ENCODE measurements around the gene CHGA.
A peak's percentile ranks its signal among the peaks of the same experiment; 100 is the strongest.

Gene CHGA

GRCh38 chr14:92961567-92961855 is 38.6 kb downstream of the CHGA start:
- no peak overlapping the region for H3K27ac Mint-ChIP-seq
- DNase-seq, result no peak
- peaks cover 20 to 31% of the 10 kb centered on the region in 2 donors for H3K36me3 Mint-ChIP-seq
- H3K4me3 Mint-ChIP-seq, result no peak overlapping the region
- H3K4me1 Mint-ChIP-seq, result peaks cover 8 to 11% of the 10 kb centered on the region in 2 donors
- H3K9me3 Mint-ChIP-seq, result no peaks in the 10 kb centered on the region
- H3K27me3 Mint-ChIP-seq, result no peaks in the 10 kb centered on the region
- ATAC-seq (replicated peaks), result no peak

DNA sequence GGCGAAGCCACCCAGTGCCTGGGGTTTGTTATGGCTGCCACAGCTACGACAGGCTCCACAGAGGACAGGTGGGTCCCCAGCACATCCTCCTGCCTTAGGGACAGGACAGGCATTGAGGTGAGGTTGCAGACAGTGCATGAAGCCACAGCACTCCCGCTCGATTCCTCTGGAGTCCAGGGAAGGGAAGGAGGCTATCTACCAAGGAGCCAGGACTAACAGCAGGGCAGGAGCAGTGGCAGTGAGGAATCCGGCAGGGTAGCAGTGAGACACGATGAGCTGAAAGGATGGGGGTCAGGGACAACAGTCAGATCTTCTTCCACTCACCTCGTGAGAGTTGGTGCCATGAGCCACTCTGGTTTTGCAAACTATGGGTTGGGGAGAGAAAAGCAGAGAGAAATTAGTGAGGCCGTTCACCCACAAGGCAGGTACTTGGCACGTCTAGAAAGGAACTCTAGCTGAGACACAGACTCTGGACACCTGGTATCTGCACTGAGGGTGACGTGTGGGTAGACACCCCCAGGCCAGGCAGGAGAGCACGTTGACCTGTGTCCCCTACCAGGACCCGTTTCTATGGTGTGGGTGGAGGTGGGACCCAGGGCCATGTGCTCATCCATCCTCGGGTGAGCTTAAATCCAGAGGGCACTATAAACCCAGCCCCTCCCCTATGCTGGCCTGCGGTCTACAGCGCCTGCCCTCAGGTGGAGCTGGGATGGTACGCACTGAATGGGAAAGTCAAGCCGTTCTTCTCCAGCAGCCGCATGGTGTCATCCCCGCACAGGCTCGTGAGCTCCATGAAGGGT is 39.3 kb downstream of the CHGA start:
- H3K36me3 Mint-ChIP-seq, result peaks cover 19 to 29% of the 10 kb centered on the region in 2 donors
- H3K4me1 Mint-ChIP-seq, result peaks cover 8 to 13% of the 10 kb centered on the region in 2 donors
- H3K27ac Mint-ChIP-seq, result no peak overlapping the region
- H3K9me3 Mint-ChIP-seq, result no peaks in the 10 kb centered on the region
- no peak overlapping the region for H3K4me3 Mint-ChIP-seq
- ATAC-seq (replicated peaks), result no peak
- DNase-seq, result no peak
- no peaks in the 10 kb centered on the region for H3K27me3 Mint-ChIP-seq

DNA sequence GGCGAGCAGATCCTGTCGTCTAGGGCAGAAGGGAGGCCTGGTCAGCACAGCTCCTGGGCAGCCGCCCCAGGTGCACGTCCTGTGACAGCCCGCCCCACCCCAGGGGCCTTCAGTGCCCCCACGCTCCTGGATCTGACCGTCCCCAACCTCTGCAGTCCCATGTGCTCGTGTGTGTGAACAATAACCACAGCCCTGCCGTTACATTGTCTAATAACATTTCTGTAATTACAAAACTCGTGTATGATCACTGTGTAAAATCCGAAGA is 39.8 kb downstream of the CHGA start:
- Mint-ChIP-seq H3K4me3 (no peak overlapping the region), H3K4me1 (peaks cover 8 to 17% of the 10 kb centered on the region in 2 donors), H3K27me3 (no peaks in the 10 kb centered on the region), H3K36me3 (peaks cover 21 to 30% of the 10 kb centered on the region in 2 donors), H3K27ac (no peak overlapping the region), H3K9me3 (peaks cover 4% of the 10 kb centered on the region in 2 donors)
- ATAC-seq (replicated peaks) (no peak), DNase-seq (no peak)

- Mint-ChIP-seq H3K27me3 (no peaks in the 10 kb centered on the region), H3K36me3 (peaks cover 22 to 27% of the 10 kb centered on the region in 2 donors), H3K9me3 (peaks cover 4% of the 10 kb centered on the region in 2 donors), H3K27ac (peak overlapping the region; percentile 31), H3K4me1 (peaks cover 8 to 17% of the 10 kb centered on the region in 2 donors), H3K4me3 (no peak overlapping the region)
- no peak for ATAC-seq (replicated peaks)
- no peak for DNase-seq
Observed at GRCh38 chr14:92963301-92964123, 40.6 kb downstream of the CHGA start.

DNA sequence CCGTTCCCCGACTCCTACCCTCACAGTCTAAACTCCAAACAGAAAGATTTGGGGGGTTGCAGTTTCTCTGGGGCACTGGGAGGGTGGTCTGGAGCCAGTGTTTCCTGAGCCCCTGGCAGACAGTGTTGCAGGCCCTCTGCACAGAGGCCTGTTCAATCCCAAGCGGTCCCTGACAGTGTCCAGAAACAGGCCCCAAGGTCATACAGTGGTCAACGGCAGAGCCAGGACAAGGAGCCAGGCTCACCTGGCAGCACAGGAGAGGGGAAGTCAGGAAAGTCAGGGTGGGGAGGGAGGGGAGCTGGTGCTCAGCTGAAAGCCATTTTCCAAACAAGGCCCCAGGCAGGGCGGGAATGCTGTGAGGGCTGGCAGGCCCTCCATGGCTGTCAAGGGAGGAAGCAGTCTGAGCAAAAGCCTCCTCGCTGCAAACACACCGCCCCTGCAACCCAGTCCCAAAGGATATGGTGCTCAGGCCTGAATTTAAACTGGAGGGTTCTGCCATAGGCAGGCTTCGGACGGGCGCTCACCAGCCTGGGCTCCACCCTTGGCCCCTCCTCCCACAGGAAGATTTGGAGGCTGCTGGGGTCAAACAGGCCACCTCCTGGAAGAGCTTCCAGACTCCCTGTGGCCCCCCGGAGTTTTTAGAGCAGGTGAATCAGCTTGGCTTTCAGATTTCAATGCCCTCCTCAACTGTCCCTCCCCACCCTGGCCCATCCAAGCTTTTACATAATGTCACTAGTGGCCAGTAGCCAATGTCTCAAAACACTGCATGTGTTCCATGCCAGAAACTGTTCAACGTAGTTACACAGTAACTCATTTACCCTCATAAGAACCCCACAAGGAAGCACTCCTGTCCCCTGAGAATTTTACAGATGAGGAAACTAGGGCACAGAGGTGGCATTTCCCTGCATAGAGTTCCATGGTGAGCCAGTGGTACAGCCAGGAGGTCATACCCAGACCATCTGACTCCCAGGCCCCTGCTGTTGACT is 41.5 kb downstream of the CHGA start:
- Mint-ChIP-seq H3K27me3 (no peaks in the 10 kb centered on the region), H3K4me1 (peaks cover 8 to 17% of the 10 kb centered on the region in 2 donors), H3K27ac (no peak overlapping the region), H3K9me3 (peaks cover 4% of the 10 kb centered on the region in 2 donors), H3K36me3 (peaks cover 23 to 31% of the 10 kb centered on the region in 2 donors), H3K4me3 (no peak overlapping the region)
- no peak for DNase-seq
- no peak for ATAC-seq (replicated peaks)

- H3K4me3 Mint-ChIP-seq, result no peak overlapping the region
- H3K27me3 Mint-ChIP-seq, result no peaks in the 10 kb centered on the region
- DNase-seq, result no peak
Observed at GRCh38 chr14:92965281-92965680, 42.3 kb downstream of the CHGA start.

DNA sequence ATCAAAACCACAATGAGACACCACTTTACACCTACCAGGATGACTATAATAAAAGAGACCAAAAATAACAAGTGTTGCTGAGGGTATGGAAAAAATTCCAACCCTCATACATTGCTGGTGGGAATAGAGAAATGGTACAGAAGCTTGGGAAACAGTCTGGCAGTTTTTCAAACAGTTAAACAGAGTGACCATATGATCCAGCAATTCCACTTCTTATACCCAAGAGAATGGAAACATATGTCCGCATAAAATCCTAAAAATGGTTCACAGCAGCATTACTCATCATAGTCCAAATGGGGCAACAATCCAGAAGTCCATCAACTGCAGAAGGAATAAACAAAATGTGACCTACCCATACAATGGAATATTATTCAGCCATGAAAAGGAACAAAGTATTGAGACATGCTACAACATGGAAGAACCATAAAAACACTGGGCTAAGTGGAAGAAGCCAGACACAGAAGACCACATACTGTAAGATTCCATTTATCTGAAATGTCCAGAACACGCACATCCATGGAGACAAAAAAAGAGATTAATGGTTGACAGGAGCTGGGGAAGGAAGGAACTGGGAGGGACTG is 44.5 kb downstream of the CHGA start:
- Mint-ChIP-seq H3K27ac (no peak overlapping the region), H3K9me3 (peaks cover 4% of the 10 kb centered on the region in 2 donors), H3K4me1 (peaks cover 10 to 29% of the 10 kb centered on the region in 2 donors), H3K4me3 (no peak overlapping the region), H3K36me3 (peaks cover 20 to 34% of the 10 kb centered on the region in 2 donors), H3K27me3 (no peaks in the 10 kb centered on the region)
- no peak for ATAC-seq (replicated peaks)
- DNase-seq, result no peak

More at GRCh38 chr14:92965281-92965680, 42.3 kb downstream of the CHGA start:
- no peak for ATAC-seq (replicated peaks)
- Mint-ChIP-seq H3K27ac (no peak overlapping the region), H3K9me3 (peaks cover 4% of the 10 kb centered on the region in 2 donors), H3K4me1 (peaks cover 8 to 17% of the 10 kb centered on the region in 2 donors), H3K36me3 (peaks cover 24 to 32% of the 10 kb centered on the region in 2 donors)

DNA sequence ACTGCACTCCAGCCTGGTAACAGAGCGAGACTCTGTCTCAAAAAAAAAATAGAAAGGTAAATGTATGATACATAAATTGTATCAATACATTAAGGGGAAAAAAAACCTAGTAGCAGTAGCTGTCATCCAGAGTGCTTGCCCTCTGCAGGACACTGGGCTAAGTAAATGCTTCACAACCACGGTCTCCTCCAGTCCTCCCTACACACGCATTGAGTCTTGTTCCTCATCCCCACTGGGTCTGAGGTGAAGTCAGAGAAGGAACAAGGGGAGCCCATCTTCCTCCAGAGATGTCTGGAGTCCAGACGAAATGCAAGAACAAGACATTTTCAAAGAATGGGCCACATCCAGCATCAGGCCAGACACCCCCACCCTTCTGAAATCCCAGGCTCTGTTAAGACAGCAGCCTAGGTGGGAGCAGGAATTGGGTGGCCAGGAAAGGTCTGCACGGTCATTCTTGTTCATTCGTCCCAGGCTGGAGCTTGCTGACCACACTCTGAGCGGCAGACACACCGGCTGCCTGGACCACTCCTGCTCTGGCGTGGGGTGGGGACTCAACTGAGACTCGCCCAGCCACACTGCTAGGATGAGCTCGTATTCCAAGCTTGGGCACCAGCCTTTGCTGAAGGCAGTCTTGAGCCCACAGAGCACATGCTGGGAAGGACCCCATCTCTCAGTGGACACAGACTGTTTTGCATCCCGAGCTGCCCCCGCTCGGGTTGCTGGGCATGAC is 45.5 kb downstream of the CHGA start:
- no peak overlapping the region for H3K4me3 Mint-ChIP-seq
- no peak for ATAC-seq (replicated peaks)
- H3K27me3 Mint-ChIP-seq, result no peaks in the 10 kb centered on the region
- H3K36me3 Mint-ChIP-seq, result peaks cover 22 to 42% of the 10 kb centered on the region in 2 donors
- H3K27ac Mint-ChIP-seq, result no peak overlapping the region
- peaks cover 4 to 5% of the 10 kb centered on the region in 2 donors for H3K9me3 Mint-ChIP-seq
- DNase-seq, result no peak
- H3K4me1 Mint-ChIP-seq, result peaks cover 9 to 29% of the 10 kb centered on the region in 2 donors

GRCh38 chr14:92969430-92969829 is 46.5 kb downstream of the CHGA start:
- peaks cover 4 to 5% of the 10 kb centered on the region in 2 donors for H3K9me3 Mint-ChIP-seq
- no peak overlapping the region for H3K27ac Mint-ChIP-seq
- H3K36me3 Mint-ChIP-seq, result peaks cover 30 to 48% of the 10 kb centered on the region in 2 donors
- no peak overlapping the region for H3K4me3 Mint-ChIP-seq
- DNase-seq (no peak), ATAC-seq (replicated peaks) (no peak)
- H3K4me1 Mint-ChIP-seq, result peaks cover 8 to 29% of the 10 kb centered on the region in 2 donors
- no peaks in the 10 kb centered on the region for H3K27me3 Mint-ChIP-seq

DNA sequence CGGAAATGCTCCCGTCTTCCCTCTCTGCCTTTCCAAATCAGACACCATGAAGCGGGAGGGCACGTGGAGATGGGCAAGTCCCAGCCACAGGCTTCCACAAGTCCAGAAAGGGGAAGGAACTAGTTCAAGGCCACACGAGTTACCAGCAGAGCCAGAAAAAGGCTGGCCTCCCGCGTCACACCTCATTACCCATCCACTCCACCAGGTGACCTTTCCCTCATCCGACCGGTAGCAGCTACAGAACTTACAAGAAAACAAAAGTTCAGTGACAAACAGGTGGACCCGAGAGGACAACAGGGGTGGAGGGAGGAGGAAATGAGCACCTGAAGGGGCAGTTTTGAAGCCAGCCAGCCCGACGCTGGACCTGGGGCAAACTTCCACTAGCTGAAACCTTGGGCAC is 46.9 kb downstream of the CHGA start:
- Mint-ChIP-seq H3K27me3 (no peaks in the 10 kb centered on the region), H3K4me1 (peaks cover 8 to 25% of the 10 kb centered on the region in 2 donors), H3K36me3 (peaks cover 33 to 53% of the 10 kb centered on the region in 2 donors), H3K9me3 (peaks cover 4 to 5% of the 10 kb centered on the region in 2 donors), H3K4me3 (no peak overlapping the region), H3K27ac (no peak overlapping the region)
- ATAC-seq (replicated peaks) (no peak), DNase-seq (no peak)

DNA sequence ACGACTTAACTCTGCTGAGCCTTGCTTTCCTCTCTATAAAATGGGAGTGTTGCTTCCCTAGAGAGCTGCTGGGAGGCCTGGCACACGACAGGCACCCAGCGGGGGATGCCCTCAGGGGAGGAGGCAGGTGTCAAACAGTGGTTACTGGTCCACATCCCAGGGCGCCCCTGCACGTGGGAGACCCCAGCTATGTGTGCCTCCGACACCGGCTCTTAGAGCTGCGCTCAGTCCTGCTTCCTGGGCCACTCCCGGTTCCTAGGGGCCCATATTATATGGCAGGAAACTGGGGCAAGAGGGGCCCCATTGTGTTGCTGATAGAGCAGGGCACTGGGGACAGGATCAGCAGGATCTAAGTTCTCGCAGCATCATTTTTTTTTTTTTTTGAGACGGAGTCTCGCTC is 47.3 kb downstream of the CHGA start:
- no peak for DNase-seq
- H3K4me1 Mint-ChIP-seq, result peaks cover 4 to 21% of the 10 kb centered on the region in 2 donors
- H3K27me3 Mint-ChIP-seq, result no peaks in the 10 kb centered on the region
- no peak overlapping the region for H3K4me3 Mint-ChIP-seq
- ATAC-seq (replicated peaks), result no peak
- peaks cover 34 to 57% of the 10 kb centered on the region in 2 donors for H3K36me3 Mint-ChIP-seq
- peaks cover 4 to 5% of the 10 kb centered on the region in 2 donors for H3K9me3 Mint-ChIP-seq
- peak overlapping the region; percentile 73 for H3K27ac Mint-ChIP-seq

- ATAC-seq (replicated peaks), result no peak
- Mint-ChIP-seq H3K9me3 (peaks cover 8 to 11% of the 10 kb centered on the region in 2 donors), H3K4me3 (no peak overlapping the region), H3K4me1 (peaks cover 2 to 17% of the 10 kb centered on the region in 2 donors), H3K27ac (no peak overlapping the region), H3K27me3 (no peaks in the 10 kb centered on the region), H3K36me3 (peaks cover 48 to 66% of the 10 kb centered on the region in 2 donors)
- DNase-seq, result no peak
Observed at GRCh38 chr14:92971601-92972180, 48.7 kb downstream of the CHGA start.

DNA sequence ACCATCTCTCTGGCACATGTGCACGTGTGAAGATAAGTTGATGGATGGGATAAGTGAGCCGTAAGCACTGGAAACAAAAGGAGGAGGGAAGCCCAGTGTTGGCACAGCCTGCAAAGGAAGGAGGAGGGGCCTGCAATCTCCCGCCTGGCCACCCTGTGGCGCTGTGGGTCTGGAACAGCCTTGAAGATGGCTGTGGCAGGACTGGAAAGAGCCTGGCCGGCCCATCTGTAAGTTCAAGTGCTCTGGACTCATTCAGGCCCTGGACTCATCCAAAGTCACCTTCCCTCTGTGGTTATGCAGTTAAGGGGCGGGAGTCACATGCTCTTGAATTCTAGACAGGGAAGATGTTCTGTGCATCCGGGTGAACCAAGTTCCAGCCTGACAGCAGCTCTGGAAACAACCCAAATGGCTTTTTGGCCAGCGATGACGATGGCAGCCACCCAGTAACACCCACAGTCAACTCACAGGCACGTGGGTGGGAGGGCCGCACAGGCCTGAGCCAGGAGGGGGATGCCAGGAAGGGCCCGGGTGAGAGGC is 50.4 kb downstream of the CHGA start:
- Mint-ChIP-seq H3K9me3 (peaks cover 18% of the 10 kb centered on the region in 2 donors), H3K27ac (no peak overlapping the region), H3K27me3 (no peaks in the 10 kb centered on the region), H3K4me3 (no peak overlapping the region), H3K4me1 (peaks cover 10 to 21% of the 10 kb centered on the region in 2 donors), H3K36me3 (peaks cover 54 to 73% of the 10 kb centered on the region in 2 donors)
- DNase-seq (no peak), ATAC-seq (replicated peaks) (peak; percentile 36 to 39)

All from stimulated activated naive B cell treated with anti-CD40 and anti-IgM and Interleukin-4, amounts not matched to agents 10 μg/mL and 1 μg/mL and 100 μg/mL, for 72 hours (primary cell).